Caco-2 (cell line): Measurements from ENCODE around the gene NRXN3. TPM values are rescaled to one million over a fixed set of nuclear protein-coding genes. Genes with fewer than 3 reads are reported as not detected.

ENCODE experiments used
- BruUV-seq: library from RNA; stranded (reverse); fragments of 400-500 nt; replicated peaks from 2 replicates; lab custom pipeline; 2021; lab: Mats Ljungman, UMichigan
- CTCF ChIA-PET: fragments of 300-600 bp; sonication (Branson Sonifier 250); formaldehyde crosslinking; loops from one replicate; lab custom pipeline; 2022; ENCODE audit warnings: antibody characterized with exemption; lab: Charles Lee
- POLR2A ChIA-PET: fragments of 300-600 bp; sonication (Branson Sonifier 250); formaldehyde crosslinking; loops from one replicate; lab custom pipeline; 2022; ENCODE audit warnings: antibody characterized with exemption; lab: Charles Lee
- DNase-seq, 2 experiments: peaks; one replicate each; pipeline versions ENCODE4 v3.0.0 to v3.0.0-alpha.2; 2020 to 2022
- H3K27me3 ChIP-seq: replicated peaks from 2 replicates; pipeline ENCODE4 v1.6.0; 2011; ENCODE audit warnings: low read length; ENCODE audit not compliant: control insufficient read depth, insufficient read depth
- H3K36me3 ChIP-seq: 2 replicates; pipeline ENCODE4 v1.5.1; 2011; ENCODE audit warnings: low read length; ENCODE audit not compliant: control insufficient read depth, insufficient read depth
- H3K4me1 ChIP-seq: fragments of 250-450 bp; sonication (Bioruptor Pico); 2 replicates; pipeline ENCODE4 v1.5.1; 2020; ENCODE audit warnings: mild to moderate bottlenecking
- H3K4me3 ChIP-seq: 2 replicates; pipeline ENCODE4 v1.5.1; 2011; ENCODE audit warnings: low read depth, mild to moderate bottlenecking, control low read depth, low read length
- H3K9me3 ChIP-seq: fragments of 250-450 bp; sonication (Bioruptor Pico); 2 replicates; pipeline ENCODE4 v1.5.1; 2020; ENCODE audit warnings: mild to moderate bottlenecking, moderate library complexity
- H3K27ac Mint-ChIP-seq: one replicate; pipeline ENCODE4 v1.8.0; 2022; ENCODE audit warnings: mixed read lengths; ENCODE audit not compliant: unreplicated experiment
- H3K27me3 Mint-ChIP-seq: one replicate; pipeline ENCODE4 v1.8.0; 2022; ENCODE audit warnings: mixed read lengths; ENCODE audit not compliant: insufficient read depth, unreplicated experiment
- H3K36me3 Mint-ChIP-seq: one replicate; pipeline ENCODE4 v1.8.0; 2022; ENCODE audit warnings: mild to moderate bottlenecking, mixed read lengths; ENCODE audit not compliant: insufficient read depth, unreplicated experiment
- H3K4me1 Mint-ChIP-seq: one replicate; pipeline ENCODE4 v1.8.0; 2022; ENCODE audit warnings: low read depth, mixed read lengths; ENCODE audit not compliant: unreplicated experiment
- H3K4me3 Mint-ChIP-seq: one replicate; pipeline ENCODE4 v1.8.0; 2022; ENCODE audit warnings: mild to moderate bottlenecking, moderate library complexity, mixed read lengths; ENCODE audit not compliant: unreplicated experiment
- H3K9me3 Mint-ChIP-seq: one replicate; pipeline ENCODE4 v1.8.0; 2022; ENCODE audit warnings: mixed read lengths; ENCODE audit not compliant: unreplicated experiment
- intact Hi-C: fragments of 100-400 bp; cut with micrococcal nuclease; formaldehyde crosslinking; loops from one replicate; pipeline ENCODE4 v1.10.0; 2022; ENCODE audit not compliant: unreplicated experiment
- total RNA-seq: library from RNA; stranded (reverse); gene quantifications from 2 replicates; pipeline ENCODE4 v1.2.3, GENCODE V29; 2022
- TF ChIP-seq, protein P1 (sequence below), 2 experiments: fragments of 200-600 bp in 1 of 2; IDR thresholded peaks; 1 replicate in 1 of 2; 2 replicates in 1 of 2; pipeline versions ENCODE4 v1.5.1 to v1.8.0; 2011 to 2022; ENCODE audit warnings: antibody characterized with exemption in 1 of 2, control low read depth in 1 of 2, inconsistent platforms in 1 of 2, low read depth in 1 of 2, low read length in 1 of 2, mild to moderate bottlenecking in 1 of 2, moderate library complexity in 1 of 2; ENCODE audit not compliant: insufficient read depth in 1 of 2, severe bottlenecking in 1 of 2, unreplicated experiment in 1 of 2

The NRXN3 gene
- total RNA-seq, 1 experiment from 2014 or later: 12.4 TPM

DNA sequence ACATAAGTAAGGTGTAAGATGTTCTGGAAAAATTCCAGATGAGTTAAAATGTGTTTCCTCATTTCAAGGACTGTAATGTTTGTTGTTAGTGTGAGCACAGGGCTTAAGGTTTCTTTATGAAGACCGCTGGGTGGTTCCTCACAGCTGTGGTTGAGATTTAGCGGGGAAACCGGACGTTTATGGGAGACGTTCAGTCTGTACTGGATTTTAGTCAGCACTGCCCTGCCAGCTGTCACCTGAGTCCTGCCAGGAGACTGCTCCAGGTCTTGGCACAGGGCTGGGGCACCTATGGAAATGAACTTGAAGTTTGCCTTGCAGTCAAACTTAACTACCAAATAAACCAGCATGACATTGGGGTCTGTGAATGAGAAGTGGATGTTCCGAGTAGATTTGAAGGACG is 1485.9 kb downstream of the NRXN3 start:
- POLR2A ChIA-PET: no interaction called here
- TF ChIP-seq, protein P1, sequence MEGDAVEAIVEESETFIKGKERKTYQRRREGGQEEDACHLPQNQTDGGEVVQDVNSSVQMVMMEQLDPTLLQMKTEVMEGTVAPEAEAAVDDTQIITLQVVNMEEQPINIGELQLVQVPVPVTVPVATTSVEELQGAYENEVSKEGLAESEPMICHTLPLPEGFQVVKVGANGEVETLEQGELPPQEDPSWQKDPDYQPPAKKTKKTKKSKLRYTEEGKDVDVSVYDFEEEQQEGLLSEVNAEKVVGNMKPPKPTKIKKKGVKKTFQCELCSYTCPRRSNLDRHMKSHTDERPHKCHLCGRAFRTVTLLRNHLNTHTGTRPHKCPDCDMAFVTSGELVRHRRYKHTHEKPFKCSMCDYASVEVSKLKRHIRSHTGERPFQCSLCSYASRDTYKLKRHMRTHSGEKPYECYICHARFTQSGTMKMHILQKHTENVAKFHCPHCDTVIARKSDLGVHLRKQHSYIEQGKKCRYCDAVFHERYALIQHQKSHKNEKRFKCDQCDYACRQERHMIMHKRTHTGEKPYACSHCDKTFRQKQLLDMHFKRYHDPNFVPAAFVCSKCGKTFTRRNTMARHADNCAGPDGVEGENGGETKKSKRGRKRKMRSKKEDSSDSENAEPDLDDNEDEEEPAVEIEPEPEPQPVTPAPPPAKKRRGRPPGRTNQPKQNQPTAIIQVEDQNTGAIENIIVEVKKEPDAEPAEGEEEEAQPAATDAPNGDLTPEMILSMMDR (IDR thresholded peaks at IDR 0.05; ENCODE audit: insufficient read depth in 1 of 2, low read depth in 1 of 2, low read length in 1 of 2, severe bottlenecking in 1 of 2, unreplicated experiment in 1 of 2): no peak
- DNase-seq: no peak
- Histone ChIP-seq H3K27me3 (no peaks in the 10 kb centered on the region), H3K4me3 (no peak overlapping the region), H3K4me1 (no peaks in the 10 kb centered on the region), H3K36me3 (no peaks in the 10 kb centered on the region), H3K9me3 (no peaks in the 10 kb centered on the region; the same call in 1 of the 2 replicates)
- Mint-ChIP-seq H3K36me3 (no peaks in the 10 kb centered on the region), H3K27ac (no peak overlapping the region), H3K4me3 (no peak overlapping the region), H3K9me3 (no peaks in the 10 kb centered on the region), H3K4me1 (no peaks in the 10 kb centered on the region), H3K27me3 (no peaks in the 10 kb centered on the region)
- intact Hi-C loops: no loop called here
- CTCF ChIA-PET: no interaction called here
- no TSS peak for BruUV-seq

DNA sequence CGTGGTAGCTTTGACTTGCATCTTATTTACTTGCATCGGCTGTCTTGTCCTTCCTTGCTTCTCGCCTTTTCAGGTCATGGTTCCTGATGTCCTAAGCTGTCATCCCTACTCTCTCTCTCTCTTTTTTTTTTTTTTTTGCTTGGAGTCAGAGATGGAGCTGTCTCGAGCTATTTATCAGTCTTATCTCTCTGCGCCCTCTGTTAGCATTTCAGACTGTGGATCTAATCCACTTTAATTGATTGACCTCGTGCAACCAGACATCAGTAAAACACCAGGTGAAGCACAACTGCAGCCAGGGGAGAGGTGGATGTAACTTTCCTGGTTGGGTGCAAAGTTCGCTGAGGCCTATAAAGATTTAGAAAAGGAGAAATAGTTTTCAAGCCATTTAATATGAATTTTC is 1486.3 kb downstream of the NRXN3 start:
- POLR2A ChIA-PET: no interaction called here
- H3K4me1 ChIP-seq: no peaks in the 10 kb centered on the region
- Mint-ChIP-seq H3K27ac (no peak overlapping the region), H3K4me1 (no peaks in the 10 kb centered on the region), H3K27me3 (no peaks in the 10 kb centered on the region), H3K36me3 (no peaks in the 10 kb centered on the region), H3K4me3 (no peak overlapping the region), H3K9me3 (no peaks in the 10 kb centered on the region)
- H3K36me3 ChIP-seq: no peaks in the 10 kb centered on the region
- intact Hi-C loops: no loop called here
- TF ChIP-seq, protein P1 (IDR thresholded peaks at IDR 0.05; ENCODE audit: insufficient read depth in 1 of 2, low read depth in 1 of 2, low read length in 1 of 2, severe bottlenecking in 1 of 2, unreplicated experiment in 1 of 2): no peak
- no peaks in the 10 kb centered on the region; the same call in 1 of the 2 replicates for H3K9me3 ChIP-seq
- DNase-seq: no peak
- no peaks in the 10 kb centered on the region for H3K27me3 ChIP-seq
- no peak overlapping the region for H3K4me3 ChIP-seq
- no TSS peak for BruUV-seq
- CTCF ChIA-PET: no interaction called here

DNA sequence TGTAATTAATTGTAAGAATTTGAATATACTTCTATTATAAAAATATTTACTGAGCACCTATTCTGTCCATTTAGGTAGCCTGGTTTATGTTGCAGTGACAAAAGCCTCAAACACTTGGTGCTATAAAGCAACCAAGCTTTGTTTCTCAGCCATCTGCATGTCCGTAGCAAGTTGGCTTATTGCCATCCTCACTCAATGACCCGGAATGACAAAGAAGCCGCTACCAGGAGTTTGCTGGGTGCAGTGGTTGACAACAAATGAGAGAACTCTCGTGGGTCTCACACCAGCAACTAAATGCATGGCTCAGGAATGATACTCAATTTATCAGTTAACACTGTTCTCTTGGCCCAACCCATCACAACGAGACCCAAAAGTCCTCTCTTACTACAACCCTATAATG is 1488.0 kb downstream of the NRXN3 start:
- no peaks in the 10 kb centered on the region for H3K9me3 ChIP-seq
- intact Hi-C loops: no loop called here
- ChIA-PET CTCF (no interaction called here), POLR2A (no interaction called here)
- TF ChIP-seq, protein P1 (IDR thresholded peaks at IDR 0.05; ENCODE audit: insufficient read depth in 1 of 2, low read depth in 1 of 2, low read length in 1 of 2, severe bottlenecking in 1 of 2, unreplicated experiment in 1 of 2): no peak
- H3K27me3 ChIP-seq: no peaks in the 10 kb centered on the region
- Mint-ChIP-seq H3K4me3 (no peak overlapping the region), H3K36me3 (no peaks in the 10 kb centered on the region), H3K4me1 (no peaks in the 10 kb centered on the region), H3K27ac (no peak overlapping the region), H3K9me3 (peaks cover 9% of the 10 kb centered on the region), H3K27me3 (no peaks in the 10 kb centered on the region)
- H3K36me3 ChIP-seq: no peaks in the 10 kb centered on the region
- BruUV-seq: no TSS peak
- H3K4me3 ChIP-seq: no peak overlapping the region
- DNase-seq: no peak
- H3K4me1 ChIP-seq: no peaks in the 10 kb centered on the region
